Activated T-helper 1 cell treated with anti-CD3 and anti-CD28 coated beads, Interleukin-2, amount 50 U/mL, for 16 hours (primary cell): ENCODE measurements around the gene TBX10.
"Not testable (repeated sequence)": the region's sequence is repeated elsewhere in the genome, so short reads cannot be mapped to it uniquely, and the experiment has no call there.

Source experiments
- DNase-seq, 2 donors: peaks; one replicate each; pipeline ENCODE4 v3.0.0-alpha.2; 2020; ENCODE audit warnings: low read depth in 1 of 2, low spot score in 1 of 2

TBX10 gene

DNA sequence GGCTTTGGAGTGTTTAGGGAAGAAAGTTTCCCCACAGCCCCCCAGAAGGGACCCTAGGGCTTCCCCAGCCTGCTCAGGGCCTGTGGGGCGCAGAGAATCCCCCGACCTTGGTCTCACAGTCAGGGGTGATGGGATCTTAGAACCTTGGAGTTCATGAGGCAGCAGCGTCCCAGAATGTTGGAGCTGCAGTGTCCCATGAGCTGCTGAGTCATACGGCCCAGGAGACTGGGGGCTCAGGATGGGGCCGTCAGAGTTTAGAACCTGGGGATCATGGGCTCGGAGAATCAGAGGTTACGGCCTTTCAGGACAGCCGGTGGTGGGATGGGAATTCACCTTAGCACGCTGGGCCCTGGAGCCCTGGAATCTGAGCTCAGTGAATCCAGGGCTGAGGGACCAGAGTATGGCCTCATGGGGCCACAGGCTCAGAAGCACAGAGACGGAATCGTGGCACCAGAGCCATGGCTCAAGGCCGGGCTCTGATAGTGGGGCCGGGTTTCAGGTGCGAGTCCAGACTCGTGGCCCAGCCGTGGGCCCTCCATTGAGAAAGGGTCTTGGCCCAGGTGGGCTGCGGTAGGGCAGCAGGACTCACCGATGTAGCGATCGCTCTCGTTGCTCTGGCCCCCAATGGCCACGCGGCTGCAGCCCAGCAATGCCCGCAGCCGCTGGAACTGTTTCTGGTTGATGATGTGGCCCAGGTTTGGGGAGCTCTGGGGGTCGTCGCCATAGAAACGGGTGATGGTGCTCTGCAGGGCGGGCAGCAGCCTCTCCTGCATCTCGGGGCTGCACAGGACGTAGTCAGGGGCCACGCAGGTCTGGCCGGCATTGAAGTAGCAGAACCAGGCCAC lies 25.4 kb upstream of the TBX10 start:
- DNase-seq: no peak

DNA sequence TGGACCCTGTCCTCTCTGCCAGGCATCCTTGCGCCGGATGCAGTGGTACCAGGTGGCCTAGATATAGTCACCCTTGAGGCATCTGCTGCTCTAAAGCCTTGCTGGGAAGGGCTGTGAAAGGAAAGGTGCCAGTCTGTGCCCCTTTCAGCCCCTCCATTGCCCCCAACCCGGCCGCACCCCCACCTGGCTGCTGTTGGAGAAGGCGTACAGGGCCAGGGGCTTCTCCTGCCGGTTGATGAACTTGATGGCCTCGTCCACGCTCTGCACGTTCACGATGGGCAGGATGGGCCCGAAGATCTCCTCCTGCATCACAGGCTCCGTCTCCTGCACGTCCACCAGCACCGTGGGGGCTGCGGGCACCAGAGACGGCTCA lies 24.6 kb upstream of the TBX10 start:
- DNase-seq: no peak

GRCh38 chr11:67663532-67664212 lies 24.1 kb upstream of the TBX10 start:
- DNase-seq: no peak

- no peak for DNase-seq
Observed at GRCh38 chr11:67662835-67663531, 23.4 kb upstream of the TBX10 start.

DNA sequence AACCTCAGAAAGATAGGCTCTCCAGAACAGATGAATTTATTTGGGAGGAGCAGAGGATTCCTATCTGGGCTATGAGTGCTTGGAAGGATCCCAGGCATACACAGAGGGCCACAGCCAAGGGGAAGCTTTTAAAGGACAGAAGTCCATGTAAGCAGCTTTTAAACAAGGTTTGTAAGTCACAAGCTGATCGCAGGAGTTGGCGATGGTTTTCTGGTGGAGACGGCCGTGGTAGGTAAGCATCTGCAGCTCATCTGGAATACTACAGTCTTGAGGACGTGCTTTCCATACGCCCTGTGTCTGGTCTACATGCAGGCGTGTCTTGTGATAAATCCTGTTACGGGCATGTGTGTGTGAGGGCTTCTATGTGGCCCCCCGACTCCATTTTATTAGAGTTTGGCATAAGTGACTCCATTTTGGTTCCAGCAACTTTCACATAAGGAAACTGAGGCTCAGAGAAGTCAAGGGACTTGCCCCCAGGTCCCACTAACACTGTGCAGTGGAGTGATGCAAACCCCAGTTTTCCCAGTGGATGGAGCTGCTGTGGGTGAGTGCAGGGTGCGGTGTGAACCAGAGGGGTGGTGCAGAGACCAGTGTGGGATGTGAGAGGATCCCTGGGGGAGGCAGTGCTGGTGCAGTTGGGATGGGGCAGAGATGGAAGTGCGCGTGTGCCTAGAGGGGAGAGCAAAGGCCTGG lies 22.7 kb upstream of the TBX10 start:
- no peak for DNase-seq

- DNase-seq: not testable (repeated sequence)
Observed at GRCh38 chr11:67660752-67661151, 21.2 kb upstream of the TBX10 start.

- not testable (repeated sequence) for DNase-seq
Observed at GRCh38 chr11:67659651-67660165, 20.1 kb upstream of the TBX10 start.

DNA sequence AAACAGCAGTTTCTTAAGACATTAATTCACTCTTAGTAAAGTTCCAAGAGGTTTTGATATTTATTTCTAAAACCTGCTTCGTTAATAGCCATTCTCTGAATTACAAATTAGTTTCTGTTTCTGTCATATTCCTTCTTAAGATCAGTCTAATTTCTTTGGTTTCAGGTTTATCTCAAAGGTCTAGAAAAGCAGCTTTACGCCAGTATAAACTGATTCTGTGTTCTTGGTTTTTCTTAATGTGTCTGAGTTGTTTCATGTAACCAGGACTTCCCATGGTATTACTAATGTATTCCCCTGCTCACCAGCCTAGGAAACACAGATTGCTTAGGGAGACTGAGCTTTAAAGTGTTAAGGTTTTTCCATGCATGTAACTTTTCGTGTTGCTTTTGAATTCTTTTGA lies 17.7 kb upstream of the TBX10 start:
- no peak for DNase-seq

DNA sequence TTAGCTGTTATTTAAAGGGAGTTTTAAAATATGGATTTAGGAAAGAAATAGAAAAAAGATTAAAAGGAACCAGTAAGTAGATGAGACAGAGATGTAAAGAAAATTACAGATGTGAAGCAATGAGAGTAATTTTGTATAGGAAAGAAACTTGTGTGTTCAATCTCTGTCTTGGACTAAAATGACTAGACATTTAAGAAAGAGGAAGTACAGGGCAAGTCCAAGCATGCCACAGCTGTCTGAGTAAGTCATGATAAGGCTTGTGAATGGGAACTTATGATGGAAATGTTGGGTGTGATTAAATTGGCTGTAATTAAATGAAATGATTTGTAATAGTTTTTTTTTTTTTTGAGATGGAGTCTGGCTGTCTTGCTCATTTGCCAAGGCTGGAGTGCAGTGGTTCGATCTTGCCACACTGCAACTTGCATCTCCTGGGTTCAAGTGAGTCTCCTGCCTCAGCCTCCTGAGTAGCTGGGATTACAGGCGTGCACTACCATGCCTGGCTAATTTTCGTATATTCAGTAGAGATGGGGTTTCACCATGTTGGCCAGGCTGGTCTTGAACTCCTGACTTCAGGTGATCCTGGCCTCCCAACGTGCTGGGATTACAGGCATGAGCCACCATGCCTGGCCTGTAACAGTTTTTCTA lies 16.8 kb upstream of the TBX10 start:
- DNase-seq: no peak

GRCh38 chr11:67654225-67654624 lies 14.7 kb upstream of the TBX10 start:
- DNase-seq: no peak

- DNase-seq: no peak
Observed at GRCh38 chr11:67652965-67653845, 13.6 kb upstream of the TBX10 start.

GRCh38 chr11:67651976-67652781 lies 12.6 kb upstream of the TBX10 start:
- DNase-seq: no peak

- no peak for DNase-seq
Observed at GRCh38 chr11:67649634-67650510, 10.3 kb upstream of the TBX10 start.

GRCh38 chr11:67648796-67649613 lies 9.4 kb upstream of the TBX10 start:
- no peak for DNase-seq

GRCh38 chr11:67648140-67648795 lies 8.7 kb upstream of the TBX10 start:
- DNase-seq: no peak

DNA sequence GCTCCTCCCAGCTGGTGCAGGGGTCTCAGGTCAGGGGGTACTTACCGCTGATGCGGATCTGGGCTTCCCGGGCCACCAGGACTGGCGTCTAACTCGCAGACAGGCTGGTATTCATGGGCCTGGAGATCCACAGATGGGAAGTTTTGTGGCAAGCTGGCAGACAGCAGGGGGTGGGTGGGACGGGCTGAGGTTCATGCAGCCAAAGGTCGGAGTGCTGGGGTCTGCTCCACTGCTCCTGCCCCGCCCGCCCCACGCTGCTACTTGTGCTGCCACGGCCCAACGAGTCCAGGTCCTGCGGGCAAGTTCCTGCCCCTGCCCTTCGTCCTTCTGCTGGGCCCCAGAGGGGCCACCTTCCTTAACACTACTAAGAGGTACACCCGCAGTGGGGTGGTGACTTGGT lies 7.9 kb upstream of the TBX10 start:
- no peak for DNase-seq
